HCT116 (cell line): ENCODE data around the gene ZDHHC19. TPM values are rescaled to one million over a fixed set of nuclear protein-coding genes. Genes with fewer than 3 reads are reported as not detected.

Experiments used
- ATAC-seq: fragments of 200-7000 bp; cut with Tn5 transposase; 2 replicates; pipeline ENCODE4 v1.9.1; 2020; ENCODE audit warnings: mild to moderate bottlenecking, moderate library complexity
- BruUV-seq: library from RNA; stranded (reverse); fragments of 400-500 nt; replicated peaks from 2 replicates; lab custom pipeline; 2021; lab: Mats Ljungman, UMichigan
- CTCF ChIA-PET: fragments of 300-600 bp; sonication (Branson Sonifier 250); formaldehyde crosslinking; loops from one replicate; lab custom pipeline; 2021; ENCODE audit warnings: antibody characterized with exemption; lab: Charles Lee
- POLR2A ChIA-PET: fragments of 300-600, 350-600 bp; sonication (Branson Sonifier 250); formaldehyde crosslinking; loops from one replicate; lab custom pipeline; 2021; ENCODE audit warnings: antibody characterized with exemption; lab: Charles Lee
- RAD21 ChIA-PET, 2 experiments: fragments of 300-600 bp; sonication (Branson Sonifier 250); formaldehyde crosslinking; loops; one replicate each; lab custom pipeline; 2023; ENCODE audit warnings: low total read pairs in 2 of 2; ENCODE audit not compliant: uncharacterized antibody in 2 of 2, unreplicated experiment in 2 of 2, low non-redundant PET in 1 of 2; lab: Charles Lee
- DNase-seq: peaks from one replicate; pipeline ENCODE4 v3.0.0-alpha.2; 2010; ENCODE audit warnings: low read depth, low spot score
- H2AFZ ChIP-seq: fragments of 200-600 bp; shearing (Covaris generic), sonication (generic); 2 replicates; pipeline ENCODE4 v1.6.1; 2017; ENCODE audit warnings: low read depth, mixed run types, mixed read lengths, antibody characterized with exemption, low read length; ENCODE audit not compliant: poor library complexity, severe bottlenecking
- H3K27ac ChIP-seq: 2 replicates; pipeline ENCODE4 v1.5.1; 2012; ENCODE audit warnings: low read depth, low read length
- H3K27me3 ChIP-seq: fragments of 200-600 bp; sonication (generic); 2 replicates; pipeline ENCODE4 v1.6.1; 2016; ENCODE audit warnings: mixed run types, low read length, mixed read lengths; ENCODE audit not compliant: insufficient read depth
- H3K36me3 ChIP-seq, 2 experiments: fragments of 200-500 bp in 1 of 2; fragments of 200-600 bp in 1 of 2; sonication (Bioruptor generic) in 1 of 2; sonication (generic) in 1 of 2; 2 replicates each; pipeline versions ENCODE4 v1.5.1 to v1.6.1; 2014 to 2016; ENCODE audit warnings: low read length in 2 of 2, inconsistent platforms in 1 of 2, mixed read lengths in 1 of 2, mixed run types in 1 of 2; ENCODE audit not compliant: insufficient read depth in 2 of 2, control insufficient read depth in 1 of 2
- H3K4me1 ChIP-seq, 2 experiments: fragments of 200-600 bp in 1 of 2; sonication (generic) in 1 of 2; 2 replicates each; pipeline versions ENCODE4 v1.5.1 to v1.6.1; 2012 to 2017; ENCODE audit warnings: low read length in 2 of 2, inconsistent platforms in 1 of 2, mild to moderate bottlenecking in 1 of 2, mixed read lengths in 1 of 2, mixed run types in 1 of 2, moderate library complexity in 1 of 2; ENCODE audit not compliant: insufficient read depth in 2 of 2, control insufficient read depth in 1 of 2
- H3K4me2 ChIP-seq: fragments of 200-600 bp; sonication (generic); 2 replicates; pipeline ENCODE4 v1.6.1; 2017; ENCODE audit warnings: mixed run types, low read length, mixed read lengths
- H3K4me3 ChIP-seq, 2 experiments: fragments of 200-600 bp in 1 of 2; sonication (generic) in 1 of 2; replicated peaks in 1 of 2; 2 replicates each; pipeline ENCODE4 v1.5.1; 2011 to 2016; ENCODE audit warnings: low read length in 2 of 2, control low read depth in 1 of 2, low read depth in 1 of 2, mild to moderate bottlenecking in 1 of 2, mixed read lengths in 1 of 2, mixed run types in 1 of 2
- H3K79me2 ChIP-seq: fragments of 200-600 bp; sonication (generic); 2 replicates; pipeline ENCODE4 v1.6.1; 2017; ENCODE audit warnings: mild to moderate bottlenecking, mixed run types, low read length, moderate library complexity, mixed read lengths; ENCODE audit not compliant: insufficient read depth
- H3K9ac ChIP-seq: fragments of 200-600 bp; sonication (generic); 2 replicates; pipeline ENCODE4 v1.6.1; 2016; ENCODE audit warnings: low read length, mixed read lengths
- H3K9me2 ChIP-seq: fragments of 200-600 bp; sonication (generic), shearing (Covaris generic); 2 replicates; pipeline ENCODE4 v1.6.1; 2017; ENCODE audit warnings: mixed run types, mild to moderate bottlenecking, moderate library complexity; ENCODE audit not compliant: insufficient read depth
- H3K9me3 ChIP-seq, 2 experiments: fragments of 200-500 bp in 1 of 2; fragments of 200-600 bp in 1 of 2; sonication (Bioruptor generic) in 1 of 2; sonication (generic) in 1 of 2; 2 replicates each; pipeline ENCODE4 v1.6.1; 2014 to 2017; ENCODE audit warnings: low read length in 2 of 2, mixed read lengths in 2 of 2, inconsistent platforms in 1 of 2, low read depth in 1 of 2, mild to moderate bottlenecking in 1 of 2, mixed run types in 1 of 2, moderate library complexity in 1 of 2; ENCODE audit not compliant: control insufficient read depth in 1 of 2, insufficient read depth in 1 of 2
- H4K20me1 ChIP-seq: fragments of 200-600 bp; sonication (generic), shearing (Covaris generic); 2 replicates; pipeline ENCODE4 v1.6.1; 2017; ENCODE audit warnings: mixed run types, mild to moderate bottlenecking, moderate library complexity; ENCODE audit not compliant: insufficient read depth
- CBX3 ChIP-seq: IDR thresholded peaks from 2 replicates; pipeline ENCODE4 v1.6.1; 2012; ENCODE audit warnings: low read depth
- CEBPB ChIP-seq: IDR thresholded peaks from 2 replicates; pipeline ENCODE4 v1.6.1; 2012; ENCODE audit warnings: low read depth
- EGR1 ChIP-seq: IDR thresholded peaks from 2 replicates; pipeline ENCODE4 v1.6.1; 2012; ENCODE audit warnings: low read depth
- EZH2 ChIP-seq: fragments of 200-600 bp; sonication (generic); IDR thresholded peaks from 2 replicates; pipeline ENCODE4 v1.6.1; 2017; ENCODE audit warnings: antibody characterized with exemption, mixed run types
- JUND ChIP-seq: IDR thresholded peaks from 2 replicates; pipeline ENCODE4 v1.6.1; 2012
- POLR2A ChIP-seq: IDR thresholded peaks from 2 replicates; pipeline ENCODE4 v1.7.0; 2011; ENCODE audit warnings: borderline replicate concordance; ENCODE audit not compliant: insufficient read depth, insufficient read length; ENCODE audit errors: extremely low read depth
- RAD21 ChIP-seq: IDR thresholded peaks from 2 replicates; pipeline ENCODE4 v1.6.1; 2012; ENCODE audit warnings: low read depth, mild to moderate bottlenecking
- SIN3A ChIP-seq: IDR thresholded peaks from 2 replicates; pipeline ENCODE4 v1.6.1; 2012; ENCODE audit warnings: low read depth
- SP1 ChIP-seq: IDR thresholded peaks from 2 replicates; pipeline ENCODE4 v1.6.1; 2012; ENCODE audit warnings: low read depth
- TCF7L2 ChIP-seq: IDR thresholded peaks from 2 replicates; pipeline ENCODE4 v1.7.0; 2011; ENCODE audit warnings: borderline replicate concordance, inconsistent platforms; ENCODE audit not compliant: insufficient read depth, insufficient read length; ENCODE audit errors: extremely low read depth
- intact Hi-C: fragments of 100-400 bp; cut with micrococcal nuclease; formaldehyde crosslinking; loops from 2 replicates; pipeline ENCODE4 v1.10.0; 2022
- total RNA-seq: library from RNA; stranded (reverse); gene quantifications from one replicate; pipeline ENCODE4 v1.2.1, GENCODE V29; 2021; ENCODE audit not compliant: unreplicated experiment
- TF ChIP-seq, protein P1 (sequence below): IDR thresholded peaks from 2 replicates; pipeline ENCODE4 v1.6.1; 2012; ENCODE audit warnings: low read depth
- TF ChIP-seq, protein P2 (sequence below), 3 experiments: fragments of 200-600 bp in 1 of 3; sonication (generic) in 1 of 3; IDR thresholded peaks in 2 of 3; conservative IDR thresholded peaks in 1 of 3; 2 replicates each; pipeline ENCODE4 v1.5.1; 2012 to 2017; ENCODE audit warnings: low read depth in 2 of 3, low read length in 2 of 3, antibody characterized with exemption in 1 of 3, borderline replicate concordance in 1 of 3, control low read depth in 1 of 3, mild to moderate bottlenecking in 1 of 3, mixed read lengths in 1 of 3, mixed run types in 1 of 3, moderate library complexity in 1 of 3; ENCODE audit not compliant: insufficient read depth in 1 of 3
- TF ChIP-seq, protein P3 (sequence below): IDR thresholded peaks from 2 replicates; pipeline ENCODE4 v1.6.1; 2011; ENCODE audit warnings: mild to moderate bottlenecking, low read length, moderate library complexity; ENCODE audit not compliant: insufficient replicate concordance; ENCODE audit errors: extremely low read depth
- TF ChIP-seq, protein P4 (sequence below): IDR thresholded peaks from 2 replicates; pipeline ENCODE4 v1.6.1; 2012
- TF ChIP-seq, protein P5 (sequence below): IDR thresholded peaks from 2 replicates; pipeline ENCODE4 v1.6.1; 2012

The ZDHHC19 gene
- total RNA-seq, 1 experiment from 2014 or later: not detected

DNA sequence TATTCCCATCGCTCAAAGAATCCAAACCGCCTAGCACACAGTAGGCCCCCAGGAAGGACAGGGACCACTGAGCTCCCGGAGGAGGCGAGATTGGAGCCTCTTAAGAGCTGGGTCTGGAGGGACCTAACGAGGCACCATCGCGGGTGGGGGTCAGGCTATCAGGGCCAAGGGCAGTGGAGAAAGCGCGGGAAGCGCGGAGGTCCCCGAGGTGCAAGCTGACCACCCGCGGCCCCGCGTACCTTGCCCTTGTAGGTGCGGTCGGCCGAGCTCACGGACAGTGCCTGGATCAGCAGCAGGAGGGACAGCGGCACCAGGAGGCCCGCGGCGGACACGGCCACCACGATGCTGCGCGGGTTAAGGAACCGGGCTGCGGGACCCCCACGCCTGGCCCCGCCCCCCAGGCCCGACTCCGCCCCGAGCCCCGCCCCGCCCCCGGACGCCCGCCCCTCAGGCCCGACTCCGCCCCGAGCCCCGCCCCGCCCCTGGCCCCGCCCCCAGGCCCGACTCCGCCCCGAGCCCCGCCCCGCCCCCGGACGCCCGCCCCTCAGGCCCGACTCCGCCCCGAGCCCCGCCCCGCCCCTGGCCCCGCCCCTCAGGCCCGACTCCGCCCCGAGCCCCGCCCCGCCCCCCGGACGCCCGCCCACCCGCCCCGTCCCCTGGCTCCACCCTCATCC is 3.9 kb downstream of the ZDHHC19 start:
- peaks cover 0 to 6% of the 10 kb centered on the region in 2 experiments; a peak in 1 of 4 replicates for H3K4me1 ChIP-seq

More for the DNA sequence above, 3.9 kb downstream of the ZDHHC19 start:
- POLR2A ChIA-PET: no interaction called here
- no peaks in the 10 kb centered on the region for H3K9me2 ChIP-seq
- H3K79me2 ChIP-seq: no peaks in the 10 kb centered on the region
- DNase-seq (no peak), ATAC-seq (peak; percentile 39)
- intact Hi-C loops: no loop called here
- no peak overlapping the region for H3K4me2 ChIP-seq
- H3K27me3 ChIP-seq: no peaks in the 10 kb centered on the region
- H3K9me3 ChIP-seq: no peaks in the 10 kb centered on the region
- H3K36me3 ChIP-seq: no peaks in the 10 kb centered on the region
- no TSS peak for BruUV-seq
- TF ChIP-seq, protein P1, sequence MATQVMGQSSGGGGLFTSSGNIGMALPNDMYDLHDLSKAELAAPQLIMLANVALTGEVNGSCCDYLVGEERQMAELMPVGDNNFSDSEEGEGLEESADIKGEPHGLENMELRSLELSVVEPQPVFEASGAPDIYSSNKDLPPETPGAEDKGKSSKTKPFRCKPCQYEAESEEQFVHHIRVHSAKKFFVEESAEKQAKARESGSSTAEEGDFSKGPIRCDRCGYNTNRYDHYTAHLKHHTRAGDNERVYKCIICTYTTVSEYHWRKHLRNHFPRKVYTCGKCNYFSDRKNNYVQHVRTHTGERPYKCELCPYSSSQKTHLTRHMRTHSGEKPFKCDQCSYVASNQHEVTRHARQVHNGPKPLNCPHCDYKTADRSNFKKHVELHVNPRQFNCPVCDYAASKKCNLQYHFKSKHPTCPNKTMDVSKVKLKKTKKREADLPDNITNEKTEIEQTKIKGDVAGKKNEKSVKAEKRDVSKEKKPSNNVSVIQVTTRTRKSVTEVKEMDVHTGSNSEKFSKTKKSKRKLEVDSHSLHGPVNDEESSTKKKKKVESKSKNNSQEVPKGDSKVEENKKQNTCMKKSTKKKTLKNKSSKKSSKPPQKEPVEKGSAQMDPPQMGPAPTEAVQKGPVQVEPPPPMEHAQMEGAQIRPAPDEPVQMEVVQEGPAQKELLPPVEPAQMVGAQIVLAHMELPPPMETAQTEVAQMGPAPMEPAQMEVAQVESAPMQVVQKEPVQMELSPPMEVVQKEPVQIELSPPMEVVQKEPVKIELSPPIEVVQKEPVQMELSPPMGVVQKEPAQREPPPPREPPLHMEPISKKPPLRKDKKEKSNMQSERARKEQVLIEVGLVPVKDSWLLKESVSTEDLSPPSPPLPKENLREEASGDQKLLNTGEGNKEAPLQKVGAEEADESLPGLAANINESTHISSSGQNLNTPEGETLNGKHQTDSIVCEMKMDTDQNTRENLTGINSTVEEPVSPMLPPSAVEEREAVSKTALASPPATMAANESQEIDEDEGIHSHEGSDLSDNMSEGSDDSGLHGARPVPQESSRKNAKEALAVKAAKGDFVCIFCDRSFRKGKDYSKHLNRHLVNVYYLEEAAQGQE: no peak
- no peak for TF ChIP-seq TCF7L2
- TF ChIP-seq, protein P2, sequence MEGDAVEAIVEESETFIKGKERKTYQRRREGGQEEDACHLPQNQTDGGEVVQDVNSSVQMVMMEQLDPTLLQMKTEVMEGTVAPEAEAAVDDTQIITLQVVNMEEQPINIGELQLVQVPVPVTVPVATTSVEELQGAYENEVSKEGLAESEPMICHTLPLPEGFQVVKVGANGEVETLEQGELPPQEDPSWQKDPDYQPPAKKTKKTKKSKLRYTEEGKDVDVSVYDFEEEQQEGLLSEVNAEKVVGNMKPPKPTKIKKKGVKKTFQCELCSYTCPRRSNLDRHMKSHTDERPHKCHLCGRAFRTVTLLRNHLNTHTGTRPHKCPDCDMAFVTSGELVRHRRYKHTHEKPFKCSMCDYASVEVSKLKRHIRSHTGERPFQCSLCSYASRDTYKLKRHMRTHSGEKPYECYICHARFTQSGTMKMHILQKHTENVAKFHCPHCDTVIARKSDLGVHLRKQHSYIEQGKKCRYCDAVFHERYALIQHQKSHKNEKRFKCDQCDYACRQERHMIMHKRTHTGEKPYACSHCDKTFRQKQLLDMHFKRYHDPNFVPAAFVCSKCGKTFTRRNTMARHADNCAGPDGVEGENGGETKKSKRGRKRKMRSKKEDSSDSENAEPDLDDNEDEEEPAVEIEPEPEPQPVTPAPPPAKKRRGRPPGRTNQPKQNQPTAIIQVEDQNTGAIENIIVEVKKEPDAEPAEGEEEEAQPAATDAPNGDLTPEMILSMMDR (IDR thresholded peaks at IDR 0.05 in 2 of 3, conservative IDR thresholded peaks at IDR 0.05 in 1 of 3; ENCODE audit: borderline replicate concordance in 1 of 3, insufficient read depth in 1 of 3, low read depth in 2 of 3, low read length in 2 of 3): no peak
- no peak for TF ChIP-seq RAD21
- no peak for TF ChIP-seq SIN3A
- TF ChIP-seq CBX3: no peak
- no peak for TF ChIP-seq EZH2
- no peak for TF ChIP-seq CEBPB
- TF ChIP-seq, protein P3, sequence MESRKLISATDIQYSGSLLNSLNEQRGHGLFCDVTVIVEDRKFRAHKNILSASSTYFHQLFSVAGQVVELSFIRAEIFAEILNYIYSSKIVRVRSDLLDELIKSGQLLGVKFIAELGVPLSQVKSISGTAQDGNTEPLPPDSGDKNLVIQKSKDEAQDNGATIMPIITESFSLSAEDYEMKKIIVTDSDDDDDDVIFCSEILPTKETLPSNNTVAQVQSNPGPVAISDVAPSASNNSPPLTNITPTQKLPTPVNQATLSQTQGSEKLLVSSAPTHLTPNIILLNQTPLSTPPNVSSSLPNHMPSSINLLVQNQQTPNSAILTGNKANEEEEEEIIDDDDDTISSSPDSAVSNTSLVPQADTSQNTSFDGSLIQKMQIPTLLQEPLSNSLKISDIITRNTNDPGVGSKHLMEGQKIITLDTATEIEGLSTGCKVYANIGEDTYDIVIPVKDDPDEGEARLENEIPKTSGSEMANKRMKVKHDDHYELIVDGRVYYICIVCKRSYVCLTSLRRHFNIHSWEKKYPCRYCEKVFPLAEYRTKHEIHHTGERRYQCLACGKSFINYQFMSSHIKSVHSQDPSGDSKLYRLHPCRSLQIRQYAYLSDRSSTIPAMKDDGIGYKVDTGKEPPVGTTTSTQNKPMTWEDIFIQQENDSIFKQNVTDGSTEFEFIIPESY: no peak
- TF ChIP-seq JUND: no peak
- TF ChIP-seq, protein P4, sequence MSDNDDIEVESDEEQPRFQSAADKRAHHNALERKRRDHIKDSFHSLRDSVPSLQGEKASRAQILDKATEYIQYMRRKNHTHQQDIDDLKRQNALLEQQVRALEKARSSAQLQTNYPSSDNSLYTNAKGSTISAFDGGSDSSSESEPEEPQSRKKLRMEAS: no peak
- no peak for TF ChIP-seq POLR2A
- no peak for TF ChIP-seq SP1
- TF ChIP-seq, protein P5, sequence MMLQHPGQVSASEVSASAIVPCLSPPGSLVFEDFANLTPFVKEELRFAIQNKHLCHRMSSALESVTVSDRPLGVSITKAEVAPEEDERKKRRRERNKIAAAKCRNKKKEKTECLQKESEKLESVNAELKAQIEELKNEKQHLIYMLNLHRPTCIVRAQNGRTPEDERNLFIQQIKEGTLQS: no peak
- TF ChIP-seq EGR1: no peak
- H3K9ac ChIP-seq: no peak overlapping the region
- H2AFZ ChIP-seq: no peak overlapping the region
- CTCF ChIA-PET: interaction anchor here (1.3 kb wide), 1 partner anchor 315 kb away, joined by 3 read pairs; no protein-coding TSS in a partner anchor
- H3K27ac ChIP-seq: no peak overlapping the region
- no peak overlapping the region for H3K4me3 ChIP-seq
- RAD21 ChIA-PET: no interaction called here
- H4K20me1 ChIP-seq: no peaks in the 10 kb centered on the region
